Measurements from ENCODE around the gene ATP2B2.

Gene ATP2B2

GRCh38 chr3:10342781-10343180 is 162.6 kb downstream of the ATP2B2 start:
- H3K4me2 ChIP-seq (ENCODE audit: insufficient read depth, low read length): no peak overlapping the region
- no peak overlapping the region for H3K9ac ChIP-seq (ENCODE audit: low read depth, low read length)
- H3K4me1 ChIP-seq (ENCODE audit: insufficient read depth, low read length): no peaks in the 10 kb centered on the region
- H3K4me3 ChIP-seq (ENCODE audit: low read depth in 1 of 2, low read length in 2 of 2): no peak overlapping the region
- TF ChIP-seq, protein P1, sequence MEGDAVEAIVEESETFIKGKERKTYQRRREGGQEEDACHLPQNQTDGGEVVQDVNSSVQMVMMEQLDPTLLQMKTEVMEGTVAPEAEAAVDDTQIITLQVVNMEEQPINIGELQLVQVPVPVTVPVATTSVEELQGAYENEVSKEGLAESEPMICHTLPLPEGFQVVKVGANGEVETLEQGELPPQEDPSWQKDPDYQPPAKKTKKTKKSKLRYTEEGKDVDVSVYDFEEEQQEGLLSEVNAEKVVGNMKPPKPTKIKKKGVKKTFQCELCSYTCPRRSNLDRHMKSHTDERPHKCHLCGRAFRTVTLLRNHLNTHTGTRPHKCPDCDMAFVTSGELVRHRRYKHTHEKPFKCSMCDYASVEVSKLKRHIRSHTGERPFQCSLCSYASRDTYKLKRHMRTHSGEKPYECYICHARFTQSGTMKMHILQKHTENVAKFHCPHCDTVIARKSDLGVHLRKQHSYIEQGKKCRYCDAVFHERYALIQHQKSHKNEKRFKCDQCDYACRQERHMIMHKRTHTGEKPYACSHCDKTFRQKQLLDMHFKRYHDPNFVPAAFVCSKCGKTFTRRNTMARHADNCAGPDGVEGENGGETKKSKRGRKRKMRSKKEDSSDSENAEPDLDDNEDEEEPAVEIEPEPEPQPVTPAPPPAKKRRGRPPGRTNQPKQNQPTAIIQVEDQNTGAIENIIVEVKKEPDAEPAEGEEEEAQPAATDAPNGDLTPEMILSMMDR (IDR thresholded peaks at IDR 0.05; ENCODE audit: borderline replicate concordance, extremely low read depth, low read length, poor library complexity, severe bottlenecking): no peak
- no peak for TF ChIP-seq EZH2 (IDR thresholded peaks at IDR 0.05; ENCODE audit: borderline replicate concordance, low read depth, low read length, severe bottlenecking)
- H3K9me3 ChIP-seq (ENCODE audit: insufficient read depth, low read length, severe bottlenecking): no peaks in the 10 kb centered on the region
- no peak for ATAC-seq (ENCODE audit: insufficient read depth, low read depth)
- H2AFZ ChIP-seq (ENCODE audit: low read depth, low read length): no peak overlapping the region
- no peaks in the 10 kb centered on the region for H3K79me2 ChIP-seq (ENCODE audit: insufficient read depth, low read length)
- H3K27ac ChIP-seq (ENCODE audit: low read length): no peak overlapping the region
- peaks cover 3% of the 10 kb centered on the region; the same call in 1 of the 2 replicates for H4K20me1 ChIP-seq (ENCODE audit: insufficient read depth, low read length)
- DNase-seq: no peak
- peaks cover 3% of the 10 kb centered on the region for H3K27me3 ChIP-seq (ENCODE audit: insufficient read depth, low read length, poor library complexity)
- no peaks in the 10 kb centered on the region for H3K36me3 ChIP-seq (ENCODE audit: insufficient read depth, low read length)

- no peaks in the 10 kb centered on the region for H3K79me2 ChIP-seq (ENCODE audit: insufficient read depth, low read length)
- no peak for ATAC-seq (ENCODE audit: insufficient read depth, low read depth)
- no peak overlapping the region for H3K4me2 ChIP-seq (ENCODE audit: insufficient read depth, low read length)
- no peak for DNase-seq
- H2AFZ ChIP-seq (ENCODE audit: low read depth, low read length): no peak overlapping the region
- H3K27ac ChIP-seq (ENCODE audit: low read length): no peak overlapping the region
- no peaks in the 10 kb centered on the region for H3K9me3 ChIP-seq (ENCODE audit: insufficient read depth, low read length, severe bottlenecking)
- H3K4me1 ChIP-seq (ENCODE audit: insufficient read depth, low read length): no peaks in the 10 kb centered on the region
- no peaks in the 10 kb centered on the region for H3K36me3 ChIP-seq (ENCODE audit: insufficient read depth, low read length)
- no peak overlapping the region for H3K4me3 ChIP-seq (ENCODE audit: low read depth in 1 of 2, low read length in 2 of 2)
- no peaks in the 10 kb centered on the region for H3K27me3 ChIP-seq (ENCODE audit: insufficient read depth, low read length, poor library complexity)
- H4K20me1 ChIP-seq (ENCODE audit: insufficient read depth, low read length): no peaks in the 10 kb centered on the region; the same call in 1 of the 2 replicates
- no peak overlapping the region for H3K9ac ChIP-seq (ENCODE audit: low read depth, low read length)
- TF ChIP-seq EZH2 (IDR thresholded peaks at IDR 0.05; ENCODE audit: borderline replicate concordance, low read depth, low read length, severe bottlenecking): no peak
- TF ChIP-seq, protein P1 (IDR thresholded peaks at IDR 0.05; ENCODE audit: borderline replicate concordance, extremely low read depth, low read length, poor library complexity, severe bottlenecking): no peak
Measured at GRCh38 chr3:10341901-10342398, 163.4 kb downstream of the ATP2B2 start.

DNA sequence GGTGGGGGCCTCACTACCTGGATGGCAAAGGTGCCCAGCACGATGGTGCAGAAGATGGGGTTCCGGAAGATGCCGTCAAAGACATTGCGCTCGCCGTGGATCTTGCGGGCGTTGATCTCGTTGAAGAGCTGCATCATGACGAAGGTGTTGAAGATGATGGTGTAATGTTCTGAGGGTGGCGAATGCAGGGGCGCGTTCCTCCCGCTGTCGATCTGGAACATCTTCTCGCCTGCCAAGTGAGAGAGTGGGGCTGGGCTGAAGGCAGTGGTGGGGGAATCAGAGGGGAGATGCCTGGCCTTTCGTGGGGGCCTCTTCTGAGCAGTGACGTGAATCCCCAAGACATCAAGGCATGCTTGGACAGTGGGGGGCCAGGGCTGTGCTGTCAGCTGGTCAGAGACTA is 164.9 kb downstream of the ATP2B2 start:
- ATAC-seq (ENCODE audit: insufficient read depth, low read depth) (no peak), DNase-seq (no peak)
- H3K4me2 ChIP-seq (ENCODE audit: insufficient read depth, low read length): no peak overlapping the region
- H3K36me3 ChIP-seq (ENCODE audit: insufficient read depth, low read length): no peaks in the 10 kb centered on the region
- no peaks in the 10 kb centered on the region for H3K79me2 ChIP-seq (ENCODE audit: insufficient read depth, low read length)
- H3K9me3 ChIP-seq (ENCODE audit: insufficient read depth, low read length, severe bottlenecking): no peaks in the 10 kb centered on the region
- TF ChIP-seq EZH2 (IDR thresholded peaks at IDR 0.05; ENCODE audit: borderline replicate concordance, low read depth, low read length, severe bottlenecking): no peak
- TF ChIP-seq, protein P1 (IDR thresholded peaks at IDR 0.05; ENCODE audit: borderline replicate concordance, extremely low read depth, low read length, poor library complexity, severe bottlenecking): no peak
- H3K27ac ChIP-seq (ENCODE audit: low read length): no peak overlapping the region
- H3K4me3 ChIP-seq (ENCODE audit: low read depth in 1 of 2, low read length in 2 of 2): no peak overlapping the region
- H4K20me1 ChIP-seq (ENCODE audit: insufficient read depth, low read length): no peaks in the 10 kb centered on the region; the same call in 1 of the 2 replicates
- no peaks in the 10 kb centered on the region for H3K27me3 ChIP-seq (ENCODE audit: insufficient read depth, low read length, poor library complexity)
- no peaks in the 10 kb centered on the region for H3K4me1 ChIP-seq (ENCODE audit: insufficient read depth, low read length)
- no peak overlapping the region for H2AFZ ChIP-seq (ENCODE audit: low read depth, low read length)
- no peak overlapping the region for H3K9ac ChIP-seq (ENCODE audit: low read depth, low read length)
